NOMO-1 treated with DMSO at 0.1 percent for 48 hours (cell line): ENCODE measurements around the gene KCNQ2.

Experiments used
- DNase-seq: peaks from one replicate; lab custom pipeline; 2025; ENCODE audit not compliant: unreplicated experiment; lab: John Stamatoyannopoulos, UW

Gene KCNQ2

DNA sequence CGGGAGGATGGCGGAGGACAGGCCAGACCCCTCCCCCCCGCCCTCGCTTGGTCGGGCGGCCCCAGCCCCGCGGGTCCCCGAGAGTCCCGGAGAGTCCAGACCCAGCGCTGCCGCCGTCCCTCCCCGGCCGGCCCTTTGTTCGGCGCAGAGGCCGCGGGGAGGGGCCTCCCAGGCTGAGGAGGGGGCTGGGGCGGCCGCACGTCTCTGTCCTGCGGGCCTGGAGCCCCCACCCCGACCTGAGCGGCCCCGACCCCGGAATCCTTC lies 806 bp downstream of the KCNQ2 start:
- DNase-seq = no peak

- DNase-seq = no peak
Measured at GRCh38 chr20:63471002-63471716, 1.3 kb downstream of the KCNQ2 start.

- no peak for DNase-seq
Measured at GRCh38 chr20:63470410-63470809, 2.0 kb downstream of the KCNQ2 start.

DNA sequence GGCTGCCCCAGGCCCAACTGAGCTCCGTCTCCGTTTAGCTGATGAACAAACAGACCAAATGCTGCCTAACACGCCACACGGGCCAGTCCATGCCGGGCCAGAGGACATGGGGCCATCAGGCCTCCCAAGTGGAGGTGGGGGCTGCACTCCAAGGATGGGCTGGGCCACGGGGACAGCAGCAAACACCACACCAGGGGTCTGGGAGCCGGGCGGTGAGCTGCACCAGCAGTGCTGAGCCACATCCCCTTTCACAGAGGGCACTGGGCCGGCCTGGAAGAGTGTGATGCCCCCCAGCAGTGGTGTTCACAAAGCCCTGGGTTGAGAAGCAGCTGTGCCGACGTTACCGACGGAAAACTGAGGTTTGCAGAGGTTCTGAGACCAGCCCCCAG lies 2.7 kb downstream of the KCNQ2 start:
- no peak for DNase-seq

DNA sequence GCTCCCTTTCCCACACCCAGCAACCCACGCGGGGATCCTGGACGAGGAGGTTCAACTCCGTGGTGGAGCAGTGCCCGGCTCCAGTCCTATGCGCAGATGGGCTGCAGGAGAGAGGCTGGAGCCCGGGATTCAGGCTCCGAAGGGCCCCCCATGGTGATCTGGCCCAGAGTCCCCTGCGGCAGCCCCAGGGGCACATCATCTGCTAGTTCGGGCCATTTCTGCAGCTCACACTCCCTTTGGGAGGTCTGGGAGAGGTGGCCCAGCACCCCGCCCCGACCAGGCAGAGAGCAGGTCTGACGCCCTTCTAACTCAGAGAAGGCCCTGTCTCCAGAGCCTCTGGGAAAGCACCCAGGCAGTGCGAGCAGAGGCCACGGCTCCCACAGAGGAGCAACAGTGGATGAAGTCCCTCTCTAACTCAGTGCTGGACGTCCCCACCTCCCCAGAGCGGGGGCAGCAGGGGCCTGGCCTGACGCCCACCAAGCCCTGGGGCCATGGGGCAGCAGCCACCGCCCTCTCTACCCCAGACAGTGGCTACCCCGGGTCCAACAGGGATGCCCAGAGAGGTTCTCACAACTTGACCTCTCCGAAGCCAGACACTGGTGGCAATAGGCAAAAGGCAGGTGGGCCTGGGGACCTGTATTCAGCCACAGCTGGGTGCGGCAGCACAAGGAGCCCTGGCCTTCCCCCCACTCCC lies 3.3 kb downstream of the KCNQ2 start:
- no peak for DNase-seq

GRCh38 chr20:63468421-63468820 lies 4.0 kb downstream of the KCNQ2 start:
- DNase-seq = no peak

GRCh38 chr20:63467294-63468083 lies 5.0 kb downstream of the KCNQ2 start:
- no peak for DNase-seq

DNA sequence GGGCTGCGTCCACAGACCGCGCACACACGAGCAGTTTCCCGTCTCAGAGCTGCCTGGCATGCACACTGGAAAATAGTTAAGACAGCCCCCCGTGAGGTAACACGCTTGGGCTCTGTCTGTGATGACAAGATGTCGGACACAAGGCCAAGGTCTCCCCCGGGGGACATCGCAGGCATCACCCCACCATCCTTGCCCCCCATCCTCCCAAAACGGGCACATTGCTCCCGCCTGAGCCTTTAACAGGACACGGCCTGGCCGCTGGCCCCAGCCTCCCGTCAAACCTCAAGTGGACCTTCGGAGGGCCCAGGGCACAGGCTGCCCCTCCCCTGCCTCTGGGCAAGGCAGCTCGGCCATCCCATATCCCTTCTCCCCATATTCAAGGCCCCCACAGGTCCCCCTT lies 5.6 kb downstream of the KCNQ2 start:
- no peak for DNase-seq

- no peak for DNase-seq
Measured at GRCh38 chr20:63466250-63466825, 6.1 kb downstream of the KCNQ2 start.

GRCh38 chr20:63465380-63466249 lies 6.8 kb downstream of the KCNQ2 start:
- DNase-seq = no peak

DNA sequence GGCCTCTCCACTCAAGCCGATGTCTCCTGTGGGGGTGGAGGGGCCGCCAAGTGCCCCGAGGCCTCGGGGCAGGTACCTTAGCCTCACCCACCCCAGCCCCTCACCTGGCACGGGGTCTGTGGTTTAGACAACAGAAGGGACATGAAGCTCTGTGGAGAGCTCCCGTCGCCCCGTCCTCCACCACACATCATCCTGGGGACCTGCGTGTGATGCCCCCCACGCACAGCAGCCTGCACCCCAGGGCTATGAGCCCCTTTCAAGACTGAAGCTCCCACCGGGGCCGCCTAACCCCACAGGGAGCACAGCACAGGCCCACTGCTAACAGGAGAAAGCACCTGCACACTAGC lies 8.2 kb downstream of the KCNQ2 start:
- no peak for DNase-seq

DNA sequence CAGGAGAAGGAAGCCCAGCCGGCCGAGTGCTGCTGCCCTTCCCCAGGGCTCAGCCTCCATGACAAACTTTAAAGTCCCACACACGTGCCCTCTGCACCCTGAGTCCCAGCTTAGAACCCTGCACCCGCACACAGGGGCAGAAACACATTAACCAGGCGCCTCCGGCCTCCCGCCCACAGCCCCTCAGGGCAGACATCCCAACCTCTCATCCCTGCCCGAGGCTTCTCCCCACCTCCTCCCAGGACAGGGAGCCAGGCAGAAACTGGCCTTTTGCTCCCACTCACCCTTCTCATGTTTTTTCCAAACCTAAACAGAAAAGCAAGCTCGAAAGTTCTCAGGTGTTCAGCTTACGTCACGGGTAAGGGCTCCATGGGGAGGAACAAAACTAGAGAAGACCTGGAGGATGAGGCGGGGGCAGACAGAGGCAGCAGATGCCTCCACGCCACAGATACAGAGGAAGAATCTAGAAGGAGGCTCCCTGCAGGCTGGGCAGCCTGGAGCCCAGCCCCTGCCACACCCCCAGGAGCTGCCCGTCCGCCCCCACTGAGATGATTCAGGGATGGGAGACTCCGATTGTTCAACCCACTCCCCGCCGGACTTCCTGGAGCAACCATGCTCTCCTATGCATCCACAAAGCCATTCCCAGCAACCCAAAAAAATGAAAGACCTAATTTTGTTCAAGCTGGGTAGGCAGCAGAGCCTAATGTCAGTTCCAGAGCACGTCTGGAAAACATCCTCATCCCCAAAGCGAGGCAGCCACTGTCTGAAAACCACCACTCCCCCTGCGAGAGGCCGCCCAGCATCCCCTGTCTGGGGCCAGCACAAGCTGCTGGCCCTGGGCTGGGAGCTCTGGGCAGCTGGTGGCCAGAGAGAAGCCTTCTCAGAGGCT lies 8.8 kb downstream of the KCNQ2 start:
- DNase-seq = no peak

GRCh38 chr20:63462244-63462643 lies 10.2 kb downstream of the KCNQ2 start:
- DNase-seq = no peak

- no peak for DNase-seq
Measured at GRCh38 chr20:63461104-63461763, 11.2 kb downstream of the KCNQ2 start.

DNA sequence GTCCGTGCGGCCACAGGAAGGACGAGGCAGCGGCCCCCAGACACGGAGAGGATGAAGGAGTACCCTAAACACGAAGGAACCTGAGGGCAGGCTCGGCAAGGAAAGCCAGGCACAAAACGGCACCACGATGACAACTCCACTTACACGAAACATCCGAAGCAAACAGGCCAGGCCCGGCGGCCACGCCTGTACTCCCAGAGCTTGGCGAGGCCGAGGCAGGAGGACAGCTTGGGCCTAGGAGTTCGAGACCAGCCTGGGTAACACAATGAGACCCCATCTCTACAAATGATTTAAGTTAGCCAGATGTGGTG lies 13.4 kb downstream of the KCNQ2 start:
- no peak for DNase-seq

- DNase-seq = no peak
Measured at GRCh38 chr20:63458170-63459069, 14.0 kb downstream of the KCNQ2 start.

GRCh38 chr20:63457737-63458136 lies 14.7 kb downstream of the KCNQ2 start:
- DNase-seq = no peak

GRCh38 chr20:63456429-63457284 lies 15.8 kb downstream of the KCNQ2 start:
- DNase-seq = no peak
